GM12891 (cell line): ENCODE measurements around the gene NALCN.
"Not testable (repeated sequence)": the region's sequence is repeated elsewhere in the genome, so short reads cannot be mapped to it uniquely, and the experiment has no call there.

ENCODE experiments used
- DNase-seq: peaks from one replicate; pipeline ENCODE4 v3.0.0; 2011; ENCODE audit warnings: low spot score; ENCODE audit not compliant: insufficient read length
- FAIRE-seq: peaks from 2 replicates; lab custom pipeline; 2011; peaks lifted over from hg19 to GRCh38; lab: Jason Lieb, UNC
- PAX5 ChIP-seq: IDR thresholded peaks from 2 replicates; pipeline ENCODE4 v1.6.1; 2011; ENCODE audit warnings: low read length, moderate library complexity, mild to moderate bottlenecking; ENCODE audit not compliant: insufficient read depth, severe bottlenecking
- POLR2A ChIP-seq: IDR thresholded peaks from 2 replicates; pipeline ENCODE4 v1.6.1; 2011; ENCODE audit warnings: low read depth, low read length, control low read depth
- POLR2AphosphoS5 ChIP-seq: IDR thresholded peaks from 2 replicates; pipeline ENCODE4 v1.6.1; 2011; ENCODE audit warnings: low read depth, low read length, control low read depth
- POU2F2 ChIP-seq: IDR thresholded peaks from 2 replicates; pipeline ENCODE4 v1.6.1; 2011; ENCODE audit warnings: low read depth, mild to moderate bottlenecking, control low read depth, low read length, moderate library complexity
- SPI1 ChIP-seq: IDR thresholded peaks from 2 replicates; pipeline ENCODE4 v1.6.1; 2011; ENCODE audit warnings: low read depth, low read length, control low read depth
- TAF1 ChIP-seq: IDR thresholded peaks from 2 replicates; pipeline ENCODE4 v1.6.1; 2011; ENCODE audit warnings: low read depth, low read length, control low read depth

The NALCN gene

DNA sequence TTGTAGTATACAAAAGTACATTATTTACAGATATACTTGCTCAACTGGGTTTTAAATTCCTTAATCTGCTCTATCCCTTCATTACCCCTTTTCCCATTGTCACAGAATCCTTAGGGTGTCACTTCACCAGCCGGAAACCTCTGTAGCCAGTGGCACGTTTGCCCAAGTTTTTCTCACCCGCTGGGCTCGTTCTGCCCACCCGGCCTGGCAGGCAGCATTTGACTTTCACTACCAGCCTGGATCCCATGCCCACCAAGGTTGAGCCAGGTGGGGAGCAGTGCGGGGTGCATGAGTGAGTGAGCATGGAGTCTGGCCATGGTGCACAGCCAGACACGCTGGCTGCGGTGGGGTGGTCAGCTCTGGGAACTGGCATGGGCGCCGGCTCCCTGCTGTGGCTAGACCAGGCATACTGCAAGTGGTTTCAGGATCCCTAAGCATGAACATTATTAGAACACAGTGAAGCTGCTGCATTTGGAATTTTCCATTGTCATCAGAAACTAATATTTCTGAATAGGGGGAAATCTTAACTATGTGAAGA, 98.3 kb downstream of the NALCN start:
- DNase-seq, result no peak
- TF ChIP-seq POU2F2 (no peak), POLR2AphosphoS5 (no peak), TAF1 (no peak), PAX5 (no peak), SPI1 (no peak), POLR2A (no peak)
- FAIRE-seq, result no peak

DNA sequence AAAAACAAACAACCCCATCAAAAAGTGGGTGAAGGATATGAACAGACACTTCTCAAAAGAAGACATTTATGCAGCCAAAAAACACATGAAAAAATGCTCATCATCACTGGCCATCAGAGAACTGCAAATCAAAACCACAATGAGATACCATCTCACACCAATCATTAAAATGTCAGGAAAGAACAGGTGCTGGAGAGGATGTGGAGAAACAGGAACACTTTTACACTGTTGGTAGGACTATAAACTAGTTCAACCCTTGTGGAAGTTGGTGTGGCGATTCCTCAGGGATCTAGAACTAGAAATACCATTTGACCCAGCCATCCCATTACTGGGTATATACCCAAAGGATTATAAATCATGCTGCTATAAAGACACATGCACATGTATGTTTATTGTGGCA, 102.8 kb downstream of the NALCN start:
- not testable (repeated sequence) for FAIRE-seq, DNase-seq

DNA sequence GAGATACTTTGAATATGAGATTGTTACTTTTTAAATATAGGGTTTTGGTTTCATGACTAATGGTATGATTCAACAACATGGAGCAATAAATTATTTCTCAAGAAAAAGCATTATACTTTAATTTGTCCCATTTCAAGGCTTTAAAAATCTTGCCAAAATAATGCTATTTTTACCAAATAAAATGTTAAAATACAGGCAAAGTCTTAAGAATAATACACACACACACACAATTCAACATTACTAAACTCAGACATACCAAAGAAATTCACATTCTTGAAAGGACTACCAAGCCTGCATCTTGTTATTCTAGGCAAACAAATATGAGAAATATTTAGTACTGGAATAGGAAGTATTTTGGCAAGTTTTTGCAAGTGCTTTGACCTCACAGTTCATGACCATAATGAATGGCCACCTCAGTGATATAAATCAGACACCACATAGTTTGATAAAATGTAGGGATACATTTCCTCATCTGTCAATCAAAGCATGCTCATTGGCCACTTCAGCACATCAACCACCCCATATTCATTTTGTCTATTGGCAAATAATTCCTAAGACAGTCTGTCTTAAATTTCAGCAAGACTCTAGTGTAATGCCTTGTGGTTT, 107.2 kb downstream of the NALCN start:
- FAIRE-seq, result no peak
- TF ChIP-seq POU2F2 (no peak), PAX5 (no peak), POLR2A (no peak), SPI1 (no peak), POLR2AphosphoS5 (no peak), TAF1 (no peak)
- DNase-seq, result no peak

DNA sequence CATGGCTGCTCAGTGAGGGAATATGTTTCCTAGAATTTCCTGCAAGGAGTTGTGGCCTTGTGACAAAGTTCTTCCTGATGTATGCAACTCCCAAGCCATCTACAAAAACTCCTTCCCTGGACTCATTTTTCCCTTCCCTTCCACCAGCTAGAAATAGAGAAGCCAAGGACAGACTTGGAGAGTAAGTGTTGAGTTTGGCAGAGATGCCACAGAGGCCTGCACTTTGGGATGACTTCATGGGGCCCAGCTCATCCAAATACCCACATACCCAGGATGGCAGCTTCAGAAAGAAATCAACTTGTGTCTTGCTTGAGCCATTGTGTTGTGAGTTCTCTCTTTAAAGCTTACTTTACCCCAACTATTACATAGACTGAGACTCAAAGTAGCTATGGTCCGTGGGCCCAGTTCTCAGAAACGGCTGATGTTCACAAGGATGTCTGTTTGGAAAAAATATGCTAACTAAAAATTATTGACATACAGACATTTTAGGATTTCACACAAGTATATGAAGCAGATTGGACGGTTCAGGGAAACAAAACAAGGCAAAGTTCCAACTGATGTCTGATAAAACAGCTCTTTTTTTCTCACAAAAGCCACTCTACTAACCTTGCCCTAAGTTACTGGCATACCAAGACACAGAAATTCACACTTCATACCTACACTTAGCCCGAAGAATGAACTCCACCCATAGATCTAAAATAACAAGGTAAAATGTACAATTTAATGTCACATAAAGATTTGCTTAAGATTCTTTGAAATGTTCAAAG, 107.9 kb downstream of the NALCN start:
- TF ChIP-seq POLR2A (no peak), TAF1 (no peak), POU2F2 (no peak), PAX5 (no peak), POLR2AphosphoS5 (no peak), SPI1 (no peak)
- DNase-seq (no peak), FAIRE-seq (no peak)

DNA sequence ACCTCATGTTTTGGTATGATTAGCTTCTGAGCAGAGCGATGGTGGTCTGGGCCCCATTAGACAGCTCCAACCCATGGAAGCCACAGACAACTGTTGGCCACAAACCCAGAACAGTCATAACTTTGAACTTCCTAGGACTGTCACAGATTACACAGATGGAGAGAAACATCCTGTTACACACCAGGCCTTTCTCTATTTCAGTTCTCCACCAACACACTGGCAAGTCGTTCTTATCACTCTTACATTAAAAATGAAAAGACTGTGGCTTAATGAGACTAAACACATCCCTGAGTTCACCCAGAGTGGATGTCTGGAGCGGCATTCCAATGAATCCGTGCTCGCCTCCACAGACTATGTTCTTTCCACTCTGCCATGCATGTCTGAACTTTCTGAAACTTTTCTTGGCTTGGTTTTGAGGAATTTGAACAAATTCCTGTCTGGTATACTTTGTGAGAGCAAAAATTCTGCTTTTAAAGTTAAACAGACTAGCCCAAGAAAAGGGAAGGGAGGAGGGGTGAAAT, 109.1 kb downstream of the NALCN start:
- FAIRE-seq (no peak), DNase-seq (no peak)
- TF ChIP-seq PAX5, result no peak
- no peak for TF ChIP-seq POU2F2
- TF ChIP-seq TAF1, result no peak
- TF ChIP-seq POLR2A, result no peak
- no peak for TF ChIP-seq SPI1
- no peak for TF ChIP-seq POLR2AphosphoS5

DNA sequence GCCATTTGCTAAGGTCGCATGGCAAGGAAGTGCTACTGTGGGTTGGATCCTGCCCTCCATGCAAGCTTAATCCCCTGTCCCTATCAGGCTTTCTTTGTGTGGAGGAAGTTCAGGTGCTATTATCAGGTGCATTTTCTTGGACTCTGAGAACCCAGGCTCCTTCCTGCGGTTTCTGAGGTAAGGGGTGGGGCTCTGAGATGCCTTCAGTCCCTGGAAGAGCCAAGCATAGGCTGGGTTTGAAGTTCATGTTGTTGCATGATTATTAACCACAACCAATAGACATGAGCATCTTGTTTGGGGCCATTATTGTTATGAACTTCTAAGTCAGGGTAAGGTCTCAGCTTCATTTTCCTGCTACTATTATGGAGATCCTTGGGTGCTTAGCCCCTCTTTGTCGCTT, 109.5 kb downstream of the NALCN start:
- TF ChIP-seq TAF1 (no peak), POLR2A (no peak), SPI1 (no peak), POU2F2 (no peak), POLR2AphosphoS5 (no peak), PAX5 (no peak)
- no peak for FAIRE-seq
- DNase-seq, result no peak

DNA sequence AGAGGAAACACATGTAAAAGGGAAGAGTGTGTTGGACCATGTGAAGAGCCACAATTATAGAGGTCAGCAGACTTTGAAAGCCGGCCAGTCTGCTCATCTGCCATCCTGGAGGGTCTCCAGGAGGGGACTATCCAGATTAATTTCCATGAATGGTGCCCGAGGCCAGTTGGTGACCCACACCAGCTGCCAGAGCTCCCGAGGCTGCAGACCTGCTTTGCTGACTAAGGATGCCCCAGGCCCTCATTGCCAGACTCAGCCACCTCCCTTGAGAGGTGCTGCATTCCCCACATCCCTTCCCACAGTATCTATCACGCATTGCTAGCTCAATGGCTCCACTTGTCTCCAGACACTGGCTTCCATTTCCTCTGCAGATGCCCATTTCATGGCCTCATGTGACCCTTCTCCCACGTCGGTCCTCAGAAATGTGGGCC, 110.3 kb downstream of the NALCN start:
- no peak for TF ChIP-seq POLR2AphosphoS5
- no peak for TF ChIP-seq POU2F2
- TF ChIP-seq SPI1, result no peak
- TF ChIP-seq POLR2A, result no peak
- no peak for TF ChIP-seq TAF1
- no peak for TF ChIP-seq PAX5
- FAIRE-seq, result no peak
- no peak for DNase-seq

DNA sequence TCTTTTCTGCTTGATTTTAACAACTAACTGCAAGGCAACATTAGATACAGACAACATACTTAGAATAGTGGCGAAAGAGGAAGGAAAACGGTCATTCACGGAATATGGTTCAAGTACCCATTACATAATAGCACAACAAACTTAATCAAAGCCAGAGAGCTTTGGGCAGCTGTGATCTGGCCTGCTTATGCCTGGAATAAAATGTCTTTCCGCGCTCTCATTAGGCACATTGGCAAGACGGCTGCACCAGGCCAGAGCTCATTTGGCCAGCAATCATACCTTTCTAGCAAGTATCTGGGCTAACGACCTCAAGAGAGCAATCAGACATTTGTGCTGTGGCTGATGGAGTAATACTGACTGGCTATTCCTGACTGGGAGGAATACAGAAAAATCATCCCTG, 112.8 kb downstream of the NALCN start:
- TF ChIP-seq POLR2AphosphoS5 (no peak), POU2F2 (no peak), TAF1 (no peak), SPI1 (no peak), POLR2A (no peak)
- DNase-seq (no peak), FAIRE-seq (no peak)

DNA sequence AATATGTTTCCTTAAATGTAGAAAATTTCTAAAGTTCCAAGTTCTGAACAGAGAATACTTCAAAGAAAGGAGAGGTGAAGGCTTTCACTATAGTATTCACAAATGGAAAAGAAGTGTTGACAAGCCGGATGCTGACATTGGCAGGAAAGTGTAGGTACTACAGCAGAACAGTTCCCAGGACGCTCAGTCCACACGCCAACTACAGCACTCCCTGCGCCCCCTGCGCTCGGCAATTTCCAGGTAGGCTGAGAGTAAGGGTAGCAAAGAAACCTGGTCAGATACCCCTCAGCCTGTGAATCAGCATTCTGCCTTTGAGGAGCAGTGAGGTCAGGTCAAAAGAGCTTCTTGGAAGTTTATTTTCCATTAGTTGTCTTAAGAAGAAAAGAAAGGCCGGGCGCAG, 115.3 kb downstream of the NALCN start:
- FAIRE-seq (no peak), DNase-seq (no peak)
- TF ChIP-seq TAF1 (no peak), POLR2A (no peak), SPI1 (no peak), POLR2AphosphoS5 (no peak), PAX5 (no peak), POU2F2 (no peak)
